Measurements from ENCODE around the gene PHF2. TPM values are rescaled to one million over a fixed set of nuclear protein-coding genes. Genes with fewer than 3 reads are reported as not detected.

PHF2 gene
- total and polyA plus RNA-seq, 2 of the 8 experiments (the other 6 are each of a cell fraction or from before 2014, with no cell fraction given): 3.4 to 9.4 TPM

- H2BK120ac ChIP-seq (replicated peaks; ENCODE audit: low read depth, low read length): no peak overlapping the region
- FAIRE-seq (no peak), DNase-seq (ENCODE audit: low read depth in 1 of 2, low spot score in 2 of 2) (no peak)
- POLR2A ChIA-PET (ENCODE audit: partially characterized antibody): no interaction called here
- H3K79me1 ChIP-seq (ENCODE audit: low read depth, low read length): no peaks in the 10 kb centered on the region
- H3K14ac ChIP-seq (ENCODE audit: insufficient read length): no peak overlapping the region
- no peak overlapping the region for H4K5ac ChIP-seq (ENCODE audit: insufficient read length, low read depth, low read length)
- H3K18ac ChIP-seq (ENCODE audit: extremely low read depth, low read length): no peak overlapping the region
- no peak overlapping the region for H2BK15ac ChIP-seq (ENCODE audit: low read length)
- H2BK5ac ChIP-seq (ENCODE audit: low read depth, low read length): no peak overlapping the region
- no peak overlapping the region for H3K4me2 ChIP-seq (ENCODE audit: insufficient read depth in 1 of 2, low read depth in 2 of 2, low read length in 2 of 2)
- H2AK5ac ChIP-seq (ENCODE audit: low read depth, low read length): no peak overlapping the region
- no peaks in the 10 kb centered on the region for H3K36me3 ChIP-seq (ENCODE audit: control insufficient read depth in 2 of 4, insufficient read depth in 4 of 4, low read length in 3 of 4)
- no peak overlapping the region for H3K9ac ChIP-seq (replicated peaks in 1 of 4; ENCODE audit: extremely low read depth in 1 of 4, low read depth in 3 of 4, low read length in 3 of 4)
- no peak overlapping the region for H3K4ac ChIP-seq (replicated peaks; ENCODE audit: insufficient read length, low read depth, low read length)
- no peaks in the 10 kb centered on the region for H3K23me2 ChIP-seq (ENCODE audit: low read depth, low read length)
- no peak overlapping the region for H3K27ac ChIP-seq (ENCODE audit: low read depth, low read length)
- TF ChIP-seq POLR2A (IDR thresholded peaks at IDR 0.05; ENCODE audit: control extremely low read depth in 1 of 2, low read depth in 2 of 2, low read length in 2 of 2) (no peak), SP4 (IDR thresholded peaks at IDR 0.05; ENCODE audit: low read length) (no peak)
- H3K27me3 ChIP-seq (replicated peaks in 1 of 4; ENCODE audit: control insufficient read depth in 3 of 4, extremely low read depth in 1 of 4, insufficient read depth in 3 of 4, low read length in 3 of 4): no peaks in the 10 kb centered on the region
- no peak overlapping the region for H2BK20ac ChIP-seq (ENCODE audit: low read length)
- H3K9me3 ChIP-seq (ENCODE audit: insufficient read depth in 2 of 2, low read depth in 1 of 2, low read length in 1 of 2): peaks cover 0 to 16% of the 10 kb centered on the region in 2 experiments; a peak in 3 of 4 replicates
- no peak overlapping the region for H2BK12ac ChIP-seq (ENCODE audit: low read depth, low read length)
- H3K79me2 ChIP-seq (ENCODE audit: control insufficient read depth in 1 of 2, insufficient read depth in 2 of 2, low read length in 2 of 2): no peaks in the 10 kb centered on the region
- H3K56ac ChIP-seq (replicated peaks; ENCODE audit: insufficient read length, low read depth, low read length): no peak overlapping the region
- H4K8ac ChIP-seq (ENCODE audit: extremely low read depth, insufficient read depth, low read length): no peak overlapping the region
- 87% methylated on average over 1 of the region's 1 CpG; no CpG with 5 or more reads in 1 of the 2 experiments for WGBS, 2 experiments (ENCODE audit: extremely low coverage in 1 of 2, insufficient coverage in 1 of 2, insufficient read length in 1 of 2, insufficient replicate concordance in 2 of 2, low coverage in 1 of 2, low lambda C conversion rate in 2 of 2, missing lambda C conversion rate in 1 of 2)
- CTCF ChIA-PET (ENCODE audit: partially characterized antibody): interaction anchor here (0.7 to 3.3 kb wide), 5 partner anchors 9 to 275 kb away, joined by 3 to 9 read pairs (median 5); no protein-coding TSS in a partner anchor
- no peak overlapping the region for H3K23ac ChIP-seq (ENCODE audit: insufficient read length)
- H4K91ac ChIP-seq (replicated peaks; ENCODE audit: insufficient read length, low read length): no peak overlapping the region
- no peaks in the 10 kb centered on the region for H3K4me1 ChIP-seq (replicated peaks in 1 of 4; ENCODE audit: control insufficient read depth in 3 of 4, insufficient read depth in 4 of 4, low read length in 3 of 4)
- H2AFZ ChIP-seq (ENCODE audit: low read length): no peak overlapping the region
- no peaks in the 10 kb centered on the region for H4K20me1 ChIP-seq (replicated peaks in 1 of 2; ENCODE audit: control insufficient read depth in 1 of 2, insufficient read depth in 2 of 2, low read length in 2 of 2)
- no peak overlapping the region for H3K4me3 ChIP-seq (ENCODE audit: extremely low read depth in 1 of 4, insufficient read depth in 2 of 4, low read depth in 3 of 4, low read length in 4 of 4)
These were observed 114.2 kb downstream of the PHF2 start for GRCh38 chr9:93690618-93691017.

Measured in H1 (cell line).